Stimulated activated CD8-positive, alpha-beta memory T cell treated with anti-CD3 and anti-CD28 coated beads, Interleukin-4, amount 100 ng/mL, for 48 hours (primary cell): ENCODE results near the gene PLAGL1.
"Not testable (repeated sequence)": the region's sequence is repeated elsewhere in the genome, so short reads cannot be mapped to it uniquely, and the experiment has no call there.

ENCODE experiments used
- DNase-seq: peaks from one replicate; pipeline ENCODE4 v3.0.0-alpha.2; 2020

The PLAGL1 gene, protein sequence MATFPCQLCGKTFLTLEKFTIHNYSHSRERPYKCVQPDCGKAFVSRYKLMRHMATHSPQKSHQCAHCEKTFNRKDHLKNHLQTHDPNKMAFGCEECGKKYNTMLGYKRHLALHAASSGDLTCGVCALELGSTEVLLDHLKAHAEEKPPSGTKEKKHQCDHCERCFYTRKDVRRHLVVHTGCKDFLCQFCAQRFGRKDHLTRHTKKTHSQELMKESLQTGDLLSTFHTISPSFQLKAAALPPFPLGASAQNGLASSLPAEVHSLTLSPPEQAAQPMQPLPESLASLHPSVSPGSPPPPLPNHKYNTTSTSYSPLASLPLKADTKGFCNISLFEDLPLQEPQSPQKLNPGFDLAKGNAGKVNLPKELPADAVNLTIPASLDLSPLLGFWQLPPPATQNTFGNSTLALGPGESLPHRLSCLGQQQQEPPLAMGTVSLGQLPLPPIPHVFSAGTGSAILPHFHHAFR

DNA sequence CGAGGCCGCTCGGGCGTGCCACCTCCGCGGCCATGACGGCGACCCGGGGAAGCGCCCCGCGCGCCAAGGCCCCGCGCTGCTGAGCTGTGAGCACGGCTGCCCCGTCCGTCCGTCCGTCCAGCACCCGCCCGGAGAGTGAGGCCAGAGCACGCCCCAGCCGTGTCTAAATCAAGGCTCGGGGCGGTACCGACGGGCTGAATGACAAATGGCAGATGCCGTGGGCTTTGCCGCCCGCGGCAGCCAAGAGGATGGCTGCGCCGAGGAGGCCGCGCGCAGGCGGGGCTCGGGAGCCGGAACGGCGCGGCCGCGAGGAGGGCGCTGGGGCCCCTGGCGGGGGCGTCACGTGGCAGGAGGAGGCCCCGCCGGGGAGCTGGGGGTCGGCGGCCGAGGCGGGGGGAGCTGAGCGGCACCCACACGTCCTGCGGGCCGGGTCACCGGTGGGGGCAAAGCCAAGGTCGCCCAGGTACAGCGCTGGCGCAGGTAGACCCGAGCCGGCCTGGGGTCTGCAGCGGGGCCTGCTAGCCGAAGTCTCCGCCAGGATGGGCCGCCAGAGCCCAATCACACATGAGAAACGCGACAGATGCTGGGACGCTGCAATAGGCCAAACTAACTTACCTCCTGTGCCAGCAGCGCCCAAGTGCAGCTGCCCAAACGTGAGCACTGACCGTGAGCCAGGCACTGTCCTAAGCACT, at the start of gene PLAGL1:
TSS of gene PLAGL1 (minus strand) at position 140 of the 692 bp plus-strand sequence. CDS start 60,123 bp downstream, outside the sequence.
- DNase-seq: peak; percentile 36

DNA sequence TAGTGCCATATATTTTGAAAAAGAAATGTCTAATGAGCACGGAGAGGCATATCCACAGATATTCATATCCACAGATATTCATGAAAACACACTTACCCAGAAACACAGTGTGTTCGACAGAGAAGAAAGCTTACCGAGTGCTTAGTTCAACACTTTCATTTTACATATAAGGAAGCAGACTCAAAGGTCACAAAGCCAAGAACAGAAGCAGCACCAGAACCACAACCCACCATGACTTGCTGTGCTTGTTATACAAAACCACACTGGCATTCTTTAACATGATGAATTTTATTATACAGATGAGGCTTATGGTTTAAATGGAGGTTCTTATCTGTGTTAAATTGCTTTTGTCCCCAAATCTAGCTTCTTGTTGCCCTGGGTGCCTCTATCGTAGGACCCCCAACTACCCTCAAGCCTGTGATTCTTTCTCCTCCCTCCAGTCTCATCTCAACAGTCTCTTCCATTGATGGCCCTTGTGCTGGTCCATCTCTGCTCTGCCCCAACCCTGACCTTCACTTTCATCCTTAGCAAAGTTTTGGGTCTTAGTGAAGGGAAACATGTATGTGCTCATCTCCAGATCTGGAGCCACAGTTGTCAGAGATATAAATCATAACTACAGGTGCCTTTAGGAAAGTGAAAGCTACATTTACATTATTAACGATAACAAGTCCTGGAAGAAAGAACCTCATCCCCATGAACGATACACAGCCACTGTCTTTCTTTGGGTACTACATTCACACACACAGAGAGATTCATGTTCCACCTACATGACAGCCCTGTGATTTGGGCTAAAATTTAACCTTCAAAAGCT, 47.3 kb upstream of the PLAGL1 start:
- DNase-seq: peak; percentile 51

DNA sequence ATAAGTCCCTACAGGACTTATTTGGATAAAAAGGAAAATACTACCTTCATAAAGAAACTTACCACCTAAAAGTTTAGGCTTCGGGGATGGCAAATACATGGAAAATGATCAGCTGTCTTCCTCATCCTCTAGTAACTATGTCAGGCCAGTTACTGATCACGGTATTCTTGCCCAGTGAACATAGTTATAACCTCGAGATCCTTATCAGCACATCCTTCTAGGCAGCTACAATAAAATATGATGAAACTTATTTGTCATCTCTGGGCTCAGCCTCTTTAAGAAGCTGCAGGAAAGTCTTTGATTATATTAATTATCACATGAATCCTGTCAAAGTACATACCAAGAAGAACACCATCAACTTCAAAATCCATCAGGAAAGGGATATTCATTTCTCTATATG, 45.5 kb upstream of the PLAGL1 start:
- DNase-seq: no peak

DNA sequence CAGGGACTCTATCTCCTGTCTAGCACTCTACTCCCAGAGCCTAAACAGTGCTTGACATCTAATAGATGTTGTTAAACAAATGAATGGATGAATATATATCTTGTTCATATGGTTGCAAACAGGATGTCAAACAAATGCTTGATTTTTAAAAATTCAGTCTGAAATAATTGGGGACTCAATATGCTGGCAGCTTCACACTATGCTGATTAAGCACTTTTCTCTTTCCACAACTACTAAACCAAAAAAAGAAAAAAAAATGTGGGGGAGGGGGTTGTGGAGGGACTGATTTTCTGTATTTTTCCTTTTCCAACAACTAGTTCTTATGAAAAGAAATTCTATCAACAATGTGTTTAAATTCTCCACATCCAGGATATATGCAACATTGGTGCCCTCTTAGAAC, 44.4 kb upstream of the PLAGL1 start:
- DNase-seq: no peak

DNA sequence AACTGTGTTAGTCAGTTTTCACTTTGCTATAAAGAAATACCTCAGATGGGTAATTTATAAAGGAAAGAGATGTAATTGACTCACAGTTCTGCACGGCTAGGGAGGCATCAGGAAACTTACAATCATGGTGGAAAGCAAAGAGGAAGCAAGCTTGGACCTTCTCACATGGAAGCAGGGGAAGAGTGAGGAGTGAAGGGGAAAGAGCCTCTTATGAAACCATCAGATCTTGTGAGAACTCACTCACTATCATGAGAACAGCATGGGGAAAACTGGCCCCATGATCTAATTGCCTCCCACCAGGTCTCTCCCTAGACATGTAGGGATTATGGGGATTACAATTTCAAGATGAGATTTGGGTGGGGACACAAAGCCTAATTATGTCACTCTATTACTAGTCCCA, 41.3 kb upstream of the PLAGL1 start:
- no peak for DNase-seq

DNA sequence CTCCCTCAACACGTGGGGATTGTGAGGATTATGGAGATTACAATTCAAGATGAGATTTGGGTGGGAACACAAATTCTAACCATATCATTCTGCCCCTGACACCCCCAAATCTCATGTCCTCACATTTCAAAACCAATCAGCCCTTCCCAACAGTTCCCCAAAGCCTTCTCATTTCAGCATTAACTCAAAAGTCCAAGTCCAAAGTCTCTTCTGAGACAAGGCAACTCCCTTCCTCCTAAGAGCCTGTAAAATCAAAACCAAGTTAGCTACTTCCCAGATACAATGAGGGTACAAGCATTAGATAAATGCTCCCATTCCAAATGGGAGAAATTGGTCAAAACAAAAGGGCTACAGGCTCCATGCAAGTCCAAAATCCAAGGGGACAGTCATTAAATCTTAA, 39.6 kb upstream of the PLAGL1 start:
- no peak for DNase-seq

DNA sequence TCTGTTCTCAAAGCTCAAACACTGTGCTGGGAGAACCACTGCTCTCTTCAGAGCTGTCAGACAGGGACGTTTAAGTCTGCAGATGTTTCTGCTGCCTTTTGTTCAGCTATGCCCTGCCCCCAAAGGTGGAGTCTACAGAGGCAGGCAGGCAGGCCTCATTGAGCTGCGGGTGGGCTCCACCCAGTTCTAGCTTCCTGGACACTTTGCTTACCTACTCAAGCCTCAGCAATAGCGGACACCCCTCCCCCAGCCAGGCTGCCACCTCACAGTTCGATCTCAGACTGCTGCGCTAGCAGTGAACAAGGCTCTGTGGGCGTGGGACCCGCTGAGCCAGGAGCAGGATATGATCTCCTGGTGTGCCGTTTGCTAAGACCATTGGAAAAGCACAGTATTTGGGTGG, 38.6 kb upstream of the PLAGL1 start:
- not testable (repeated sequence) for DNase-seq

DNA sequence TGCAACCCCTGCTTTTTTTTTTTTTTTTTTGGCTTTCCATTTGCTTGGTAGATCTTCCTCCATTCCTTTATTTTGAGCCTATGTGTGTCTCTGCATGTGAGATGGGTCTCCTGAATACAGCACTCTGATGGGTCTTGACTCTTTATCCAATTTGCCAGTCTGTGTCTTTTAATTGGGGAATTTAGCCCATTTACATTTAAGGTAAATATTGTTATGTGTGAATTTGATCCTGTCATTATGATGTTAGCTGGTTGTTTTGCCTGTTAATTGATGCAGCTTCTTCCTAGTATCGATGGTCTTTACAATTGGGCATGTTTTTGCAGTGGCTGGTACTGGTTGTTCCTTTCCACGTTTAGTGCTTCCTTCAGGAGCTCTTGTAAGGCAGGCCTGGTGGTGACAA, 36.9 kb upstream of the PLAGL1 start:
- not testable (repeated sequence) for DNase-seq

DNA sequence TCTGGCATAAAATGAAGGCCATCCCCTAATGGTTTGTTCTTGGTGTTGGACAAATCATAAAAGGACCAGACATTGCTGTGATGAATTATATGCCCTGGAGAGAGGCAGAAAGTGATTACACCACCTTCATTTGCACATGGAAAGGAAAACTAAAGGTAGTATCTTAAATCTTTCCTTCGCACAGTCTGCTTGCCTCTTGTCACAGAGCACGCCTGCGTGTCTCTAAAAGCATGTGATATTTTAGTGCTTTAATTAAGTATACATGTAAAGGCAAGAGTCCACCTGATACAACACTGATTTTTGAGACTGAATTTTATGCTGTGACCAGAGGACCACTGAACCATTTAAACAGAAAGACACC, 28.8 kb upstream of the PLAGL1 start:
- DNase-seq: no peak

DNA sequence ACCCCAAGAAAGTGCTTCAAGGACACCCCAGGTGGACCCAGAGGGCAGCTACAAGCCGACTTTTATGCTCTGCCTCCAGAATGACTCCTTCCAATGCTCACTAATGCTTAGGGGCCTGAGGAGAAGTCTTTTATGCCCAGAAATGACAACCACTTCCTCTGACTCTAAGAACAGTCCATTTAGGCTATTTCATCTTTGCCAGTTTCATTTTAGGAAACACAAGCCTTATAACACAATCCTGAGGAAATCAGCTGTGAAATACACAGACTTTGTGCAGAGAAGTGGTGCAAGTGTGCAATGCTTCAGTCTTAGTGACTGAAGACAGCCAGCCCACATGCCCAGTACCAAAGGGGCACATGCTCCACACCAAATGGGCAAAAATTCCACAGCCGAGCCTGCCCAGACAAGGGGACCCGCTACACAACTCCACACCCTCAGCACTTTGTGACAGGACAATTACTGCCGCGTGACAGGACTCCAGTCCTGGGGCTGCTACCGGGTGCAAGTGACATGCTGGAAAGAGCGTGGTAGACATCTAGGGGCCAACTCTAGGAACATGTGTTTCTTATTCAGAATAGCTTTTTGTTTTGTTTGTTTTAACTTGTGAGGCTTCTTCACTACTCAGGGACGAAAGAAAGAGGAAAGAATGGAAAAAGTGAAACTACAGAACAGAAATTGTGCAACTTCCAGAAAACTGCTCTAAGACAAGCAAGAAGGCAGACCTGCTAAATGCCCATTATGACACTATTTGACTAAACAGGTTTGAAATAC, 28.2 kb upstream of the PLAGL1 start:
- no peak for DNase-seq

DNA sequence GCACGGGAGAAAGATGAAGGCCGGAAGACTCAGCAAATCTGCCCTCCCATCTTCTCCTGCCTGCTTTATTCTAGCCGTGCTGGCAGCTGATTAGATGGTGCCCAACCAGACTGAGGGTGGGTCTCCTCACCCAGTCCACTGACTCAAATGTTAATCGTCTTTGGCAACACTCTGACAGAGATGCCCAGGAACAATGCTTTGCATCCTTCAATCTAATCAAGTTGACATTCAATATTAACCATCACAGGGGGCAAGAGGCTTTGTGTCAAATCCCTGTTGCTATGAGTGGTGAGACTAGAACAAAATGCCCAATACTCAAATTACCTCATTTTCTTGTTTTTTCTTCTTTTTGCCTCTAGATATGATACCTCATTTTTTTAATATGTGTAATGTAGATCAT, 27.4 kb upstream of the PLAGL1 start:
- no peak for DNase-seq

DNA sequence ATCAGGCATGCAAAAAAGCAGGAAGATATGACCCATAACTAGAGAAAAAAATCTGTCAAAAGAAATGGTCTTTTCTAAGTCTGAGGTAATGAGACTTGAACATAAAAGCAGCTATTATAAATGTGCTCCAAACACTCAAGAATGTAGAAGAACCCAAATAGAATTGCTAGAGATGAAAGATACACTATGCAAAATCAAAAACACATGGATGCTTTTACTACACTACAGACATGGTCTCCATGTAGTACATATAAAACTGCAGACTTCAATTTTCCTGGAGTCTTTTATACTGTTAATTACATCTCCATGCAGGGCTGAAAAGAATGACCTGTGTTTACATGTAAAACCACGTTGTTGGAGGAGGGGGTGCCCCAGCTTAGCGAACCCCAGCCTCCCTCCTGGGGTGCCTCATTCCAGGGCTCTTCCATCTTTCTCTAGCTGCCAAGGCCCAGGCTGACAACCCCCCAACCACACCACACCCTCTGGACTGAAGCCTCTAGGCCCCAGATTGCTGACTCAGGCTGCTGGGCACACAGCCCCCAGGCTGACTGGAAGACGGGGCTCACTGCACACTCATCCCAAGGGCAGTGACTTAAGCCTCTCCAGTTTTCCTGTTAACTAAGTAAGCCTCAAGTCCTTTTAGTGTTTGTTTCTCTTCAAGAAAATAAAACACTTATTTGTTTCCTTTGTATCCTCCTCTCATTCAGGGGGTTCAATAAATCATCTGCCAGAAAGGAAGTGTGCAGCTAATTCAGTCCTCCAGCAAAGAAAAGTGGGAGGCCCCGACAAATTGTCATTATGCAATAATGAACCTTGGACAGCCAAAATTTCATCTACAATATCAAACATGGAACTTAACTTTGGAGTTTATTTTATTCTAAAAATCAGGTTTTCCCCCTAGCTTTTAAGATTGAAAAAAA, 26.0 kb upstream of the PLAGL1 start:
- DNase-seq: no peak

DNA sequence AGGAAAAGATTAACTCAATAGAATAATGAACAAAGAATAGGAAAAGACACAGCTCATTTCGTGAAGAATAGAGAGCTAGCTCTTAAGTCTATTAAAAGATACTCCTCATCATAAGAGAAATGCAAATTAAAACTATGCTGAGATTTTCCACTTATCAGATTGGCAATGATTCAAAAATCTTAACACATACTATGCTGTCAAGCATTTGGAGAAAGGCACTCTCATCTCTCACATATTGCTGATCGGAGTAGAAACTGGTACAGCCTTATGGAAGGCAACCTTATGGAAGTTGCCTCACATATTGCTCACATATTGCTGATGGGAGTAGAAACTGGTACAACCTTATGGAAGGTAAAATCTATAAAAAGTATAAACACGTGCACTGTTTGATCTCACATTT, 21.4 kb upstream of the PLAGL1 start:
- no peak for DNase-seq

DNA sequence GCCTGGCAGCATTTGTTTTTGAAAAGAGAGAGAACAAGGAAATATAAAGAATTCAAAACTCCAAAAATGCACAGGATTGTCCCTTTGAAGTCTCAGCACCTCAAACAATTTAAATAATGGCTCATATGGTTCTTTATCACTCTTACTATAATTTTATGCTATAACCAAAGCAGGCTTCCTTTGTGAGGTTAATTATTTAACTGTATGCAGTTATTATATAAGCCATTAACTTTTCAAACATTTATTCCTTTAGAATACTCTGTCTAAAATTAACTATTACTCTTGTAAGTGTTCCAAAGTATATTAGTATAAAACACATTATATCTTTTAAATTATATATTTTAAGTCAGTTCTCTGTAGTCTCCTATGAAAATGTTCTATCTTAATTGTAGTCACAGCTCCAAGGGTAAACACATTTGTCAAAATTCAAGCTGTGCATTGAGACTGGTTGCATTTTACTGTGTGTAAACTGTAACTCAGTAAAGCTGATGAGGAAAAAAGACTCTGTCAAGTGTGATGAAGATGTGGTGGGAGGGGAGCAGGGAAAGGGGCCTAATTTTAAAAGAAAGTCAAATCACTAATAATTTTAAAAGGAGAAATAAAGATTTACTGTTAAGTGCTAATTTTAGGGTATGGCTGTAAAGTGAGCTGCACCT, 20.0 kb upstream of the PLAGL1 start:
- DNase-seq: no peak

DNA sequence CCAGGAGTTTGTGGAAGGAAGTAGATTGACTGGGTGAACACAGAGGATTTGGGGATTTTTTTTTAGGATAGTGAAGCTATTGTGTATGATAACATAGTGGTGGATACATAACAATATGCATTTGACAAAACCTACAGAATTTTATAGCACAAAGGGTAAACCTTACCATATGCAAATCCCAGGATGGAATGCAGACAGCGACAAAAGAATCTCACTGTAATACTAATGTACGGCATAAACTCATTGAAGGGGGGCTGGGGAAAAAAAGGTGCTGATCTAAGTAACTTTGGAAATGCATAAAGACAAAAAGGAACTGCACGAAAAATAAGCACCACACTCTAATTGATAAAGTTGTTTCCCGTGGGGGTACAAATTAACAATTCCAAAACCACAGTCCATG, 15.2 kb upstream of the PLAGL1 start:
- DNase-seq: no peak

DNA sequence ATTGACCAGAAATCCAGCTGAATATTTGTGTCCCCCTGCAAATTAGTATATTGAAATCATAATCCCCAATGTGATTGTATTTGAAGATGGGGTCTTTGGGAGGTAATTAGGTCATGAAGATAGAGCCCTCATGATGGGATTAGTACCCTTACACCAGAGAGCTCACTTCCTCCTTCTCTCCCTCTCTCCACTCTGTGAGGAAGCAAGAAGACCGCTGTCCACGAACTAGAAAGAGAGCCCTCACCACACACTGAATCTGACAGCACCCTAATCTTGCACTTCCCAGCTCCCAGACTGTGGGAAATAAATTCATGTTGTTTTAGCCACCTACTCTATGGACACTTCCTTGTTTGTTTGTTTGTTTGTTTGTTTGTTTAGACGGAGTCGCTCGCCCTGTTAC, 11.9 kb upstream of the PLAGL1 start:
- no peak for DNase-seq

DNA sequence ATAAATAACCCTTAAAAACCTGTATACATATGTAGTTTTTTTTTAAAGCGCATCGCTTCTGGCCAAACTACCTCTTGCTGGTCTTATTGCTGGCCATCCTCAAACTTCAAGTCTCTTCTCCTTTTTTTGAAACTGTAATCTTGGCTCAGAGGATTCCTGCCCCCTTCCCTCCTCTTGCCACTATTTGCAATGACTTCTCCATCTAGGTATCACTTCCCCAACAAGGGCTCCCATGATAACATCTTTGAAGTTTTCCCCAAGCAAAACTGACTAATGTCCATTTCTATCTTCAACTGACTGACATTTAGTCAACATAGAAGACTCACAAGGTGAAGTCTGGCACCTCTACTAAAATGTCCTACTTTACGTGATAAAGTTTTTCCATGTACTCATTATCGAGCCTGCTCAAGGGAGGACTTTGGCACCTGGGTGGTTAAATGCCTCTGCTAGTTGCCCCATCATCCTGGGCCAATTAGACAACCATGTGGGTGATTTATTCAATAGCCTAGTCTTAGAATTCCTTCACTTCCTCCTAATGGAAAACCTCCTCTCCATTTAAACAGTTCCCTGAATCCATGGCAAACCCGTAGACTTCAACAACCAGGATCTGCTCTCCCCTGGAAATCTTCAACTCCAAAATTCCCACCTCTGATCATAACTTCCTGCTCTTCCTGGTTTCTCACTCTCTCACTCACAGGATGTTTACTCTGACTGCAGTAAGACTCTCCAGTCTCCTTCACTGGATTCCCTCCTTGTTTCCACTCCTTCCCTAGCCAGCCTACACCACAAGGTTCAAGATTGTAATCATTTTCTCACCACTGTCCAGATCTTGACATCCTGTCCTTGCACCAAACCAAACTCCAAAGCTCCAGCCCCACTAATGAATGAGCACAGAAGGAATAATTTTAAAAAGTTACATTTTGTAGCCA, 9.4 kb upstream of the PLAGL1 start:
- no peak for DNase-seq

DNA sequence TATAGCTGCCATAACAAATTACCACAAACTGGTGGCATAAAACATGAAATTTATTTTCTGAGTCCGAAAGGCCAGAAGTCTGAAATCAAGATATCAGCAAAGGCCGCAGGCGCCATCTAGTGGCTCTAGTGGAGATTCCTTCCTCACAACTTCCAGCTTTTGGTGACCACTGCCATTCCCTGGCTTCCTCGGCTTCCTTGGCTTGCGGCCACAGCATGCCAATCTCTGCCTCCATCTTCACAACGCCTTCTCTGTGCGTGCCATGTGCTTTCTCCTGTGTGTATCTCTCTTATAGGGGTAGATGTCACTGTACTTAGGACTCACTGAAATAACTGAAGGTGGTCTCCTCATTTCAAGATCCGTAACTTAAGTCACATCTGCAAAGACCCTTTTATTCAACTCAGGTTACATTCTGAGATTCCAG, 5.4 kb upstream of the PLAGL1 start:
- peak; percentile 79 for DNase-seq

DNA sequence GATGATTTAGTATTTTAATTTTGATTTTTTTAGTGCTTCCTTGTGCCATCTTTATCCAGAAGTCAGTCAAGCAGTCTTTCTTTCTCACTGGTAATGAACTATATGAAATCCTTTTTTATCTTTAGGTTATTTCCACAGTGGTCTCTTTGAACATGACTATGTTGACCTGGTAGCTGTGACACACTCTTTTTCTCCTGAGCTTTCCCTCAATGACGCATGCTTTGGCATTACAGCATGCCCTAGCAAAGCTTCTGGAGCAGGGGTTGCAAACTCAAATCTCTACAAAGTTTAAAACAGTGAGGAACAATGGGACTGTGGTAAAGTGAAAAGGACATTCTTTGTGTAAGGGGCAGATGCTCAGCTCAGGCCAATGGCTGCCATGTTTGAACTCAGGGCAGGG, 4.5 kb upstream of the PLAGL1 start:
- DNase-seq: no peak

DNA sequence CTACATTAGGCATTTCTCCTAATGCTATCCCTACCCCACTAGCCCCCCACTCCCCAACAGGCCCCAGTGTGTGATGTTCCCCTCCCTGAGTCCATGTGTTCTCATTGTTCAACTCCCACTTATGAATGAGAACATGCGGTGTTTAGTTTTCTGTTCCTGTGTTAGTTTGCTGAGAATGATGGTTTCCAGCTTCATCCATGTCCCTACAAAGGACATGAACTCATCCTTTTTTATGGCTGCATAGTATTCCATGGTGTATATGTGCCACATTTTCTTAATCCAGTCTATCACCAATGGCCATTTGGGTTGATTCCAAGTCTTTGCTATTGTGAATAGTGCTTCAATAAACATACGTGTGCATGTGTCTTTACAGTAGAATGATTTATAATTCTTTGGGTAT, 1.6 kb upstream of the PLAGL1 start:
- DNase-seq: not testable (repeated sequence)
